NCI-H146 treated with DMSO at 0.1 percent for 48 hours (cell line): ENCODE data around the gene CCDC85C.

ENCODE experiments used
- DNase-seq: peaks from one replicate; lab custom pipeline; 2025; ENCODE audit not compliant: unreplicated experiment; lab: John Stamatoyannopoulos, UW

CCDC85C gene

DNA sequence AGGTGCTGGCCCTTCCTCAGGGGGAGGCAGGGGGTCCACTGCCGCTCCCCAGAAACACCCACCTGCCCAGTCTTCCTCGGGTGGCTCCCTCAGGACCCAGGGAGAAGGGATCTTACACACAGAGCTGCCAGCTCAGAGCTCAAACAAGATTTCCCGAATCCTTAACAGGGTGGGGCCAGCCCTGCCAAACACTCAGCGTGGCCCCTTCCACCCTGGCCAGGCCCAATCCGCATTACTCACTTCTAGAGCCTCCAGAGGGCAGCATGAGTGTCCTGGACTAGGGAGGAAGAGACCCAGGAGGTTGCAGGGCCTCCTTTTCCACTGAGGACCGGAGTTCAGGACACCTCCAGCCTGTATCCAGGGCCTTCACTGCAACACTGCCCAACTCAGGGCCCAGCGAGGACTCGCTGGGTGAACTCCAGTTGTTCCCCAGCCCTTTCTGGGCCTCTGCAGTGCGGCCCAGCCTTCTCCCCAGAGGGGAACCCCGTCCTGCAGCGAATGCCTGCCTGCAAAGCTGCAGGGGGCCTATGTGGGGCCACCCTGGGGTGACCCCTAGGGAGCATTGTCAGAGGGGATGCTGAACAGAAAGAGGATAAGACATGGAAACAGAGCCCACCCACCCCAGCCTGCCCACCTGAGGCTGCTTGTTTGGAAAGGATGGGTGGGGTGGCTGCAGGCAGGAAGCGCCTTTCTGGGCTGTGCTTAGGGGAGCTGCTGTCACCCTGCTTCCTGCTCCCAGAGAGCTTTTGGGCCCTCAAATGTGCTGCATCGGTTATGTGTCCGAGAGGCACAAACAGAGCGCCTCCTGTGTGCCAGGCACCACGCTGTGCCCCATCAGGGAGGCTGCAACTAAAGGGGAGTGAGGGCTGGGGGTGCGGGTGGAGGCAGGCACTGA lies 79.0 kb downstream of the CCDC85C start:
- no peak for DNase-seq

DNA sequence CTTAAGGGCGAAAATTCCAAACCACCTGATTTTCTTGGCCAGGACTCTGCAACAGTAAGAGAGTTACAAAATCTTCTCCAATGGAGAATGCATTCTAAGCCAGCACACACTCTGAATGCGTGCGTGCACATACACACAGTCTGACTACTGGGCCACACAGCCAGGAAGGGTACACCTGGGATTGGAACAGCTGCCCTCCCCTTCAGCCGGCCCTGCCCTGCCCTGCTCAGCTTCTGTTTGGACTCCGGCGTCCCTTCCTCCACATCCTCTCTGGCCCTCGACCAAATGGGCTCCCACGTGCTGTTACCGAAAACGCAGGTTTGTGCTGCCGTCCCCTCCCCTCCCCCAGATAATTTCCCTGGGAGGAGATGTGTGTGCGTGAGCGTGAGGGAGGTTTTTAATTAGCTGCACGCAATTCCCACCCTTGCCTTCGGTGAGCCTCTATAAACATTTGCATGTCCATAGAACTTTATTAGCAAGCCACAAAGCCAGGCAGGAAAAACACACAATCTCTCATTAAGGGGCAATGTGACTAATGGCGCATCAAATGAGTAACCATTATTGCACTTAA lies 79.8 kb downstream of the CCDC85C start:
- DNase-seq, result no peak

DNA sequence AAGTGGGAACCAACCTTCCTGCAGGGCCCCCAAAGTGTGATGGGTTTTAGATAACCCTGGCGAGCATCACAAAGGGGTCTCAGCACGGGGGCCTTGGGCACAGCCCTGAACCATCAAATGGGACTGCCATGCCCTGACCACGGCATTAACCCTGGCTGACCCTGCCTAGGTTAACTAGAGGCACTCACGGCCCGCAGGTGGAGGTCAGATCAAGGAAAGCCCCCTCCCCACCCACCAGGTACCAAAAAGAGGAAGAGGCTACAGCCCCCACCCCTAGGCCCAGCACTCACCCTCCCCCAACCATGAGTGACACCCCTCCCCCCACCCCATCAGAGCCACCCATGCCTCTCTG lies 80.3 kb downstream of the CCDC85C start:
- DNase-seq, result no peak

DNA sequence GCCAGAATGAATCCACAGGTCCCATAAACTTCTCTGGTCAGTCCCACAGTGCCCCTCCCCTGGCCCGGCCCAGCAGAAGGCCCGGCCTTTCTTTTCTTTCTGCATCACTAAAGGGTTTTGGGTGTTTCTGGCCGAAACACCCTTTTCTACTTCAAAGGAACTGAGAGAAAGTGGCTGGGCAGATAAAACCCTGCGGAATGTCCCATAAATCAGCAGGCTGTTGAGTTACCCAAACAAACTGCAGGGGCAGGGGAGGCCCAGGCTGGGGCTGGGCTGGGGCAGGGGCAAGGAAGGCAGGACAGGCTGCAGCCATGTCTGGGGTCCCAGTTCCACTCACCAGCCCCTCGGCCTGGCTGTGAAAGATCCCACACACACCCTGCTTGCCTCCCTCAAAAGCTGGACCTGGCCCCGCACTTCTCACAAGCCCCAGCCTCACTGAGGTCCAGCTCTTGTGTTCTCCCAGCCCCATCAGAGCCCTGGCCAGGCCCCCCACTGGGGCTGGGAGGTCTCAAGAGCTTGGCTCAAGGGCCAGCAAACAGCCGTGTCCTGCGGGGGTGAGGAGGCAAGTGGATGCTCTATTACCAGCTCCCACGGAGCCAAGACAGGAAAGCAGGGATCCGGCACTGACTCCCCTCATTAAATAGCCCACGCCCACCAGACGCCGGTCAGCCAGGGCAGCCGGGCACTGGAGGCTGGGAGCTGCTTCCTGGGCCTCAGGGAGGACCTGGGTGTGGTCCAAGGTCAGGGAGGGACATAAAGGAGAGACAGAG lies 80.9 kb downstream of the CCDC85C start:
- DNase-seq, result no peak

DNA sequence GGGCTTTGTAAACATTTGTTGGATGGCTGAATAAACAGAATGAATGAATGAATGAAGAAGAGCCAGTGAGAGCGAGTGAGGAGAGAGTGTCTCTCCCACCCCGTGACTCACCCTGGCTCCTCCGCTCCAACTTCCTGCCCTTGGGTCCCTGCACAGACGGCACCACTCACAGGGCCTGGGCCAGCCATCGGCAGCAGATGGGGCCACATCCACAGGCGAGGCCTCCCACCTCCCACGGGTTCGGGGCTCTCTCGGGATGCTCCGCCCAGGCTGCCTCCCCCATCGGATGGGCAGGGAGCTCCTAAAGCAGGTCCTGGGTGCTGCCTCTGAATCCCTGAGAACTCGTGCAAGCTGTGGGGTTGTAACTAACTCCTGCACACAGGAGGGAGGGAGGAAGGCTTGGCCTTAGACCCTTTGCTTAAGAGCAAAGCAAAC lies 81.5 kb downstream of the CCDC85C start:
- DNase-seq, result no peak

- no peak for DNase-seq
Measured at GRCh38 chr14:99522025-99522401, 82.0 kb downstream of the CCDC85C start.

GRCh38 chr14:99521176-99522024 lies 82.6 kb downstream of the CCDC85C start:
- no peak for DNase-seq

DNA sequence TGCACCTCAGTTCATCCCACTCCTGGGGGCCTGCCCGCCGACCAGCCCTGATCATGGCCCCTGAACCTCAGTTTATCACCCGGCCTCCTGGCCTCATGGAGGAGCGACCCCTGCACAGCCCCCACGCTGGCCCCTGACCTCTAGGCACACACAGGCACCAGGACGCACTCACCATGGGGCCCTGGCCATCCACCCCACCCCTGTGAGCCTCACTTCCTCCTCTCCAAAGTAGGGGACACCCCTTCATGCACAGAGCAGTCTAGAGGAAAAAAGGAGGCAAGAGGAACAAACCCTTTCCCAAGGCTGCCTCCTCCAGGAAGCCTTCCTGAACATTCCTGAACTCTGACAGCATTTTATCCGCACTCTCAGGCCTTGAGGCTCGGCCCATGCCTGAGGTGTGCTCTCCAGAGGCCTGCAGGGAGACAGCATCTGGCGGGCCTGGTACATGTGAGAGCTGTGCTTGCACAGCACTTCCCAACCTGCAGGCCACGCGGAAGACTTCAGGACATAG lies 83.4 kb downstream of the CCDC85C start:
- DNase-seq, result no peak

DNA sequence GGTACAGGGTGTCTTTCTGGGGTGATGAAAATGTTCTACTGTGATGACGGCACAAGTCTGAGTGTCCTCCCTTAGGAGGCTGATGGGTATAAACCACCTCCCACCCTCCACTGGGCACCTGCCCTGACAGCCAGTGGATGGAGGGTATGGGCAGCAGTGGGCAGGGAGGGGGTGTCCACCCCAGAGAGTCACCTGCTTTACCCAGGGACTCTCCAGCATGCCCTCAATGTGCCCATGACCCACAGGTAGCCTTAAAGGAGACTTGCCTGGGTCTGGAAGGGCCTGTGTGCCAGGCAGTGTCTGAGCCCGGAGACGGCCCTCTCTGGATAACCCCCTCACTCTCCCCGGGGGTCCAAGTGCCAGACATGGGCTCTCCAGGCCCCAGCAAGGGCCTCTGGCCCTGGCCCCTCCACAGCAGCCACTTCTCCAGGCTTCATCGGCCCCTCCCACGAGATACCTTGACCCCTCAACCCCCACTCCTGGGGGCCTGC lies 84.0 kb downstream of the CCDC85C start:
- no peak for DNase-seq

DNA sequence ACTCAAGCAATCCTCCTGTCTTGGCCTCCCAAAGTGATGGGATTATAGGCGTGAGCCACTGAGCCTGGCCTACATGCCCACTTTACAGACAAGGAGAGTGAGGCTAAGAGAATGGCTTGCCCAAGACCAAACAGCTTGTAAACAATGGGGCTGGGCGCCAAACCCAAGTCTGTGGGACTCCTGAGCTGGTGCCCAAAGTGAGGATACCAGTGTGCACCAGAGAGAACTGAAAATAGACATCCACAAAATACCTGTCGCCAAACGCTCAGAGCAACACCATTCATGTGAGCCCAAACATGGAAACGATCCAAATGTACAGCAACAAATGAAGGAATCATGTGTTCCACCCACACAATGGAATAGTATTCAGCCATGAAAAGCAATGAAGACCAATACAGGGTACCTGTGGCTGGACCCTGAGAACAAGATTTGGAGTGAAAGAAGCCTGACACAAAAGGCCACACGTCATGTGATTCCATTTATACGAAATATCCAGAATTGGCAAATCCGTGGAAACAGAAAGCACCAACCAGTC lies 84.6 kb downstream of the CCDC85C start:
- no peak for DNase-seq

DNA sequence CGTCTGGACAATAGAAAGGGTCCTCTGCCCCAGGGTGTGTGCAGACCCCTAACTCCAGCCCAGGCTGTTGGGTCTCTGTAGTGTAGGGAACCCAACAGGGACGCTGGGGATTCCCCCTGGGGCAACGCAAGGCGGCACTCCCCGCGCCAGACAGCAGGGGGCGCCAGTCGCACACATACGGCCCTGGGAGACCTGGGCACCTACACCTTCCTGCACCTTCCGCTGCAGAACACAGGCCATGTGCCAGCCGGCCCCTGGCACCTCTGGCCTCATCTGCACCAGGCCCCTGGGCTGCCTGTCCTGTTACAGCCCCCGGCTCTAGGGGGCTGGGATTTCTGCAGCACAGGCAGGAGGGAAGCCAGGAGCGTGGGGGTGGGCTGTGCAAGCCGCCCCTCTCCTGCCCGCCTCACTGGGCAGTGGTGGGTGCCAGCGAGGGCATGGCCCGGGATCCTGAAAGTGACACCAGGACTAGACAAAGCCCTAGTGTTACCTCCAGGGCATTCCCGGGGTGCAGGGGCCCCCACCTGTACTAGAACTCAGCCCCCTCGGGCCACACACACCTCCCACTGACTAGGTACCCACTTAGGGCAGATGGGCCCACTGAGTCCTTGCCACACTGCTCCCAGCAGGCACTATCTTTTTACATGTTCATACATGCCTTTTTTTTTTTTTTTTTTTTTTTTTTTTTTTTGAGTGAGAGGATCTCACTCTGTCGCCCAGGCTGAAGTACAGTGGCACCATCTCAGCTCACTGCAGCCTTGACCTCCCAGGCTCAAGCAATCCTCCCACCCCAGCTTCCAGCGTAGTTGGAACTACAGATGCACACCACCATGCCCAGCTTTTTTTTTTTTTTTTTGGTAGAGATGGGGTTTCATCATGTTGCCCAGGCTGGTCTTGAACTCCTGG lies 85.3 kb downstream of the CCDC85C start:
- DNase-seq, result peak; percentile 4

GRCh38 chr14:99517643-99518381 lies 86.2 kb downstream of the CCDC85C start:
- no peak for DNase-seq

DNA sequence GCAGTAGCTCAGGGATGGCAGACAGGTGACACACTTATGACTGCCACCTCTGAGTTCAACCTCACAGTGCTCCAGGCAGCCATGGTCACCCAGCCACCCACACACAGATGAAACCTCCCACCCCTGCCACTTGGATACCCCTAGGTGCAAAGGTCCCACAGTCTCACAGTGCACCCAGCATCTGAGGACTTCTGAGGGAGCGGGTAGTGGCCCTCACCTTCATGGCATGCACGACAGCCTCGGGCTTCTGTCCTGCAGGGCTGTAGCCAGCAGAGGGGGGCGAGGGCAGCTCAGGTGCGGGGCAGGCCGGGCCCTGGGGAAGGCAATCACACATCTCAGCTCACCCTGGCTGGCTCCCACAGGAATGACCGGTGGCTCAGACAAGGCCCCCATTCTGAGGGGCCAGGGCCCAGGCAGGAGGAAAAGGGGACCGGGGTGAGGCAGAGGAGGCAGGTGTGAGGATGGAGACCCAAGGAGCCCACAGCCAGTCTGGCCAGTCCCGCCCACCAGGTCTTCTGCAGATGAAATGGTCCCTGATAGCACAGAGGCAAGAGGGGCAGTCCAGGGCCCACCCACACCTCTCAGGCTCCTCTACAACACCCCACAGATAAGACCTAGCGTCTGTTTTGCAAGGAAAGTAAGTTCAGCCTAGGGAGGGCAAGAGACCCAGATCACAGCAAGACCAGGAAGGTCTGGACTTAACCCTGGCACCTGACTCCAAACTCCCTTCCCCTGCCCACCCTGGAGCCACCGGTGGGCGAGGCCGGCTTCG lies 87.0 kb downstream of the CCDC85C start:
- no peak for DNase-seq

- DNase-seq, result no peak
Measured at GRCh38 chr14:99516156-99516870, 87.7 kb downstream of the CCDC85C start.

GRCh38 chr14:99515301-99516155 lies 88.5 kb downstream of the CCDC85C start:
- no peak for DNase-seq

GRCh38 chr14:99514552-99515300 lies 89.3 kb downstream of the CCDC85C start:
- no peak for DNase-seq
